ENCODE measurements around the gene TDRD10. TPM values are rescaled to one million over a fixed set of nuclear protein-coding genes. Genes with fewer than 3 reads are reported as not detected.
"Not testable (repeated sequence)": the region's sequence is repeated elsewhere in the genome, so short reads cannot be mapped to it uniquely, and the experiment has no call there.

The TDRD10 gene
- total RNA-seq, 1 experiment from 2014 or later = 0.31 TPM

DNA sequence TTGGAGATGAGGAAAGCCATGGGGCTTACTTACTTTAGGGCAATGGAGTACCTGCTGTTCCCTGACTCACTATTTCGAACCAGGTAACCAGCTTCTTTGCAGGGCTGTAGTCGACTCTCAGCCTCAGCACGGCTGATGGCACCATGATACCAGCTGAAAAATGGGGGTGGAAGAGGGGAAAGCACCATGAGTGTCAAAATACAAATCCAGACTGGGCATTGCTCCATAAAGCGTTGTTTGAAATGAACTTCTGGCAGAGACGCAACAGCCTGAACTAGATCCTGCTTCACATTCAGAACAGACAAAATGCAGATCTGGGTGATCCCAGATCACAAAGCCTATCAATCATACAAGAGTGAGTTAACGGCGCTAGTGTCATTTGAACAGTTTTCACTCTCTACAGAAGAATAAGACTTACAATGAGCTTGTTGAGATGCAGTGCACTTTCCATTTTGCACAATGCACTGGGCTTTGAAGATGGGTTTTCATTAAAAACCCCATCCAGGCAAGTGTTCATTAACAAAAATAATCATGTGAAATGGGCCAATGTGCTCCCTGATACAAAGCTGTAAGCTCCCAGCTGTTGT, 16.0 kb upstream of the TDRD10 start:
- H3K4ac ChIP-seq (ENCODE audit: low read depth, low read length) = no peak overlapping the region
- H3K4me3 Mint-ChIP-seq = no peak overlapping the region
- H2AFZ ChIP-seq (ENCODE audit: low read length) = no peak overlapping the region
- no peaks in the 10 kb centered on the region for H3K4me1 ChIP-seq (ENCODE audit: insufficient read depth, low read length)
- H3K79me2 ChIP-seq (ENCODE audit: insufficient read depth, low read length) = no peaks in the 10 kb centered on the region
- TF ChIP-seq, protein P1, sequence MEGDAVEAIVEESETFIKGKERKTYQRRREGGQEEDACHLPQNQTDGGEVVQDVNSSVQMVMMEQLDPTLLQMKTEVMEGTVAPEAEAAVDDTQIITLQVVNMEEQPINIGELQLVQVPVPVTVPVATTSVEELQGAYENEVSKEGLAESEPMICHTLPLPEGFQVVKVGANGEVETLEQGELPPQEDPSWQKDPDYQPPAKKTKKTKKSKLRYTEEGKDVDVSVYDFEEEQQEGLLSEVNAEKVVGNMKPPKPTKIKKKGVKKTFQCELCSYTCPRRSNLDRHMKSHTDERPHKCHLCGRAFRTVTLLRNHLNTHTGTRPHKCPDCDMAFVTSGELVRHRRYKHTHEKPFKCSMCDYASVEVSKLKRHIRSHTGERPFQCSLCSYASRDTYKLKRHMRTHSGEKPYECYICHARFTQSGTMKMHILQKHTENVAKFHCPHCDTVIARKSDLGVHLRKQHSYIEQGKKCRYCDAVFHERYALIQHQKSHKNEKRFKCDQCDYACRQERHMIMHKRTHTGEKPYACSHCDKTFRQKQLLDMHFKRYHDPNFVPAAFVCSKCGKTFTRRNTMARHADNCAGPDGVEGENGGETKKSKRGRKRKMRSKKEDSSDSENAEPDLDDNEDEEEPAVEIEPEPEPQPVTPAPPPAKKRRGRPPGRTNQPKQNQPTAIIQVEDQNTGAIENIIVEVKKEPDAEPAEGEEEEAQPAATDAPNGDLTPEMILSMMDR (conservative IDR thresholded peaks at IDR 0.05) = no peak
- no peak overlapping the region for H4K5ac ChIP-seq (ENCODE audit: insufficient read length, low read depth, low read length)
- peaks cover 3% of the 10 kb centered on the region for H4K20me1 ChIP-seq (ENCODE audit: control insufficient read depth, insufficient read depth, insufficient read length)
- no peak overlapping the region for H2BK12ac ChIP-seq (ENCODE audit: insufficient read length, low read depth, low read length)
- no peaks in the 10 kb centered on the region for H3K9me3 ChIP-seq (ENCODE audit: control insufficient read depth, low read depth, low read length)
- peaks cover 2% of the 10 kb centered on the region for H3K23me2 ChIP-seq (ENCODE audit: insufficient read length, low read depth, low read length, poor library complexity, severe bottlenecking)
- no peak overlapping the region for H3K9ac ChIP-seq (ENCODE audit: extremely low read depth, insufficient read length, low read length)
- no peak overlapping the region for H3K56ac ChIP-seq (ENCODE audit: insufficient read length, low read depth, low read length)
- H2BK15ac ChIP-seq (ENCODE audit: low read depth, low read length) = no peak overlapping the region
- H3T11ph ChIP-seq (ENCODE audit: low read length) = no peak overlapping the region
- no peak overlapping the region for H3K18ac ChIP-seq (ENCODE audit: insufficient read length, low read depth, low read length)
- no peak overlapping the region for H3K27ac Mint-ChIP-seq
- H3K23ac ChIP-seq (ENCODE audit: insufficient read length, low read depth, low read length) = no peak overlapping the region
- H3K27me3 ChIP-seq (ENCODE audit: insufficient read depth, low read length) = no peaks in the 10 kb centered on the region; the same call in 1 of the 2 replicates
- H3K4me1 Mint-ChIP-seq = 0 out of 4 replicates have a peak, but pooled peaks cover 0 to 2% of the 10 kb centered on the region in 2 experiments
- H2AK5ac ChIP-seq (ENCODE audit: insufficient read length, low read length) = no peak overlapping the region
- no peak overlapping the region for H2BK120ac ChIP-seq (ENCODE audit: low read depth, low read length, poor library complexity, severe bottlenecking)
- H3K27ac ChIP-seq (ENCODE audit: insufficient read length, low read depth, low read length) = no peak overlapping the region
- H3K36me3 Mint-ChIP-seq (ENCODE audit: insufficient read depth in 1 of 3, low read depth in 3 of 3) = no peaks in the 10 kb centered on the region
- H3K4me2 ChIP-seq (ENCODE audit: insufficient read depth, insufficient read length, low read length) = no peak overlapping the region
- no peak overlapping the region for H4K91ac ChIP-seq (ENCODE audit: insufficient read length, low read depth, low read length)
- no peak overlapping the region for H2BK20ac ChIP-seq (ENCODE audit: low read depth, low read length, poor library complexity, severe bottlenecking)
- no peaks in the 10 kb centered on the region for H3K79me1 ChIP-seq (ENCODE audit: insufficient read depth, low read depth, low read length, poor library complexity, severe bottlenecking)
- no peak overlapping the region for H4K8ac ChIP-seq (replicated peaks; ENCODE audit: insufficient read length, low read depth, low read length)
- no peak overlapping the region for H3K14ac ChIP-seq (ENCODE audit: insufficient read depth, low read length)
- no peak for DNase-seq
- no CpG with 5 or more reads among the region's 7 CpGs for WGBS (ENCODE audit: extremely low coverage, insufficient read length, low lambda C conversion rate)
- H2BK5ac ChIP-seq (ENCODE audit: insufficient read length, low read length) = no peak overlapping the region
- H3K9me3 Mint-ChIP-seq = no peaks in the 10 kb centered on the region
- H3K27me3 Mint-ChIP-seq (ENCODE audit: low read depth) = no peaks in the 10 kb centered on the region; the same call in 1 of the 2 replicates

DNA sequence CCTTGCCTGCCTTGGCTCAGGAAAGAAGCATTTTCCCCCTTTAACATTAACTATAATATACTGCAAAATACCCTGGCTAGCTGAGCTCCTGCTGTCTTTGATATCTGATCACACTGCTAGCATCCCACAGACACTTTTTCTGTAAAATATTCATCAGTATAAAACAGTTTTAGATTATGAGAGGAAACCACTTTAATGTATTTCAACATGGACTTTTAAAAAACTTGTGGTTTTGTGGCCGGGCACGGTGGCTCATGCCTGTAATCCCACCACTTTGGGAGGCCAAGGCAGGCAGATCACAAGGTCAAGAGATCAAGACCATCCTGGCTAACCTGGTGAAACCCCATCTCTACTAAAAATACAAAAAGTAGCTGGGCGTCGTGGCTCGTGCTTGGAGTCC, 15.3 kb upstream of the TDRD10 start:
- no CpG with 5 or more reads among the region's 5 CpGs for whole genome bisulfite sequencing (ENCODE audit: extremely low coverage, insufficient read length, low lambda C conversion rate)
- H3K9me3 Mint-ChIP-seq = not testable (repeated sequence)

More for the DNA sequence above, 15.3 kb upstream of the TDRD10 start:
- not testable (repeated sequence) for H2BK12ac ChIP-seq (ENCODE audit: insufficient read length, low read depth, low read length); H2BK20ac ChIP-seq (ENCODE audit: low read depth, low read length, poor library complexity, severe bottlenecking); H2AK5ac ChIP-seq (ENCODE audit: insufficient read length, low read length); H3K9me3 ChIP-seq (ENCODE audit: control insufficient read depth, low read depth, low read length); H4K8ac ChIP-seq (replicated peaks; ENCODE audit: insufficient read length, low read depth, low read length); H4K91ac ChIP-seq (ENCODE audit: insufficient read length, low read depth, low read length); H3K4me2 ChIP-seq (ENCODE audit: insufficient read depth, insufficient read length, low read length); H3K18ac ChIP-seq (ENCODE audit: insufficient read length, low read depth, low read length); H3K4me3 Mint-ChIP-seq; H3K79me2 ChIP-seq (ENCODE audit: insufficient read depth, low read length); H3K27me3 ChIP-seq (ENCODE audit: insufficient read depth, low read length); H2BK5ac ChIP-seq (ENCODE audit: insufficient read length, low read length); H3K27ac ChIP-seq (ENCODE audit: insufficient read length, low read depth, low read length); H3K23me2 ChIP-seq (ENCODE audit: insufficient read length, low read depth, low read length, poor library complexity, severe bottlenecking); H3K79me1 ChIP-seq (ENCODE audit: insufficient read depth, low read depth, low read length, poor library complexity, severe bottlenecking); H4K20me1 ChIP-seq (ENCODE audit: control insufficient read depth, insufficient read depth, insufficient read length); H3K4me1 ChIP-seq (ENCODE audit: insufficient read depth, low read length); H3K9ac ChIP-seq (ENCODE audit: extremely low read depth, insufficient read length, low read length); H3T11ph ChIP-seq (ENCODE audit: low read length); H2AFZ ChIP-seq (ENCODE audit: low read length); H3K56ac ChIP-seq (ENCODE audit: insufficient read length, low read depth, low read length); H3K36me3 Mint-ChIP-seq (ENCODE audit: insufficient read depth in 1 of 3, low read depth in 3 of 3); H2BK120ac ChIP-seq (ENCODE audit: low read depth, low read length, poor library complexity, severe bottlenecking); DNase-seq; H3K4ac ChIP-seq (ENCODE audit: low read depth, low read length); H3K23ac ChIP-seq (ENCODE audit: insufficient read length, low read depth, low read length); H3K27ac Mint-ChIP-seq; H4K5ac ChIP-seq (ENCODE audit: insufficient read length, low read depth, low read length); H3K4me1 Mint-ChIP-seq; H3K14ac ChIP-seq (ENCODE audit: insufficient read depth, low read length); H2BK15ac ChIP-seq (ENCODE audit: low read depth, low read length); H3K27me3 Mint-ChIP-seq (ENCODE audit: low read depth)
